Femur (tissue), 1 donor: Measurements from ENCODE around the gene LAS1L.
"Not testable (repeated sequence)": the region's sequence is repeated elsewhere in the genome, so short reads cannot be mapped to it uniquely, and the experiment has no call there.

Source experiments
- DNase-seq: peaks from one replicate; pipeline ENCODE4 v3.0.0-alpha.2; 2017

LAS1L gene

GRCh38 chrX:65516756-65517155 is 17.8 kb downstream of the LAS1L start:
- no peak for DNase-seq

DNA sequence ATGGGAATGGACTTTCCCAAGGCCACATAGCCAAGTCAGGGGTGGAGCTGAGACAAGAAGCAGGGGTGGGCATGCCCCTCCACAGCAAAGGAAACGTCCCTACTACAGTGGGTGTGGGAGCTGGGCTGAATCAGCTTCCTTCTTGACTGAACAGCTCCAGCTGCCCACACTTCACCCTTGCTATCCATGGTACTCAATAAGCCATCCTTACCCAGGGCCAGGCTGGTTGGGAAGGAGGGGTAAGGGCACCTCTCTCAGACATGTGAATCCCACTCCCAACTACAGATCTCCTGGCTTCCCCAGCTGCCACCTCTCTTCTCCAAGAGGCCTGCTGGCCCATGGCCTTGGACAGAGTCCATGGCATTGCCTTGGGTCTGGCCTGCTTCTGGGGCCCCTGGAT is 21.0 kb downstream of the LAS1L start:
- DNase-seq, result no peak

DNA sequence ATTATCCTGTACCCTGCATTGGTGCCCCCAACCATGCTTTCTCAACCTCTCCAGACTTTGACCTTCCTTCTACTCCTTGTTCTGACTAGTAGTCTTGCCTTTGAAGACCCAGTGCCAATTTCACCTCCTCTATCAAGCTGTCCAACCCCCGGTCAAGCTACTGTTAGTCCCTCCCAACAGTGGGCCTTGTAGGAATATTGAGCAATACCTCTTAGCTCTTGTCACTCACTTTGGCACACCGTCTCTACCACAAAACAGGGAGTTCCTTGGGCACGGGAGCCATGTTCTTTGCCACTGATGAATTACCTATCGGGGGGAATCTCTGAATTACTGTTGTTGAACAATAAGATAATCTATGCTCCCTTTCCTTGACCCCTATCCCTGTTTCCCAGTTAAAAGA is 25.2 kb downstream of the LAS1L start:
- no peak for DNase-seq

DNA sequence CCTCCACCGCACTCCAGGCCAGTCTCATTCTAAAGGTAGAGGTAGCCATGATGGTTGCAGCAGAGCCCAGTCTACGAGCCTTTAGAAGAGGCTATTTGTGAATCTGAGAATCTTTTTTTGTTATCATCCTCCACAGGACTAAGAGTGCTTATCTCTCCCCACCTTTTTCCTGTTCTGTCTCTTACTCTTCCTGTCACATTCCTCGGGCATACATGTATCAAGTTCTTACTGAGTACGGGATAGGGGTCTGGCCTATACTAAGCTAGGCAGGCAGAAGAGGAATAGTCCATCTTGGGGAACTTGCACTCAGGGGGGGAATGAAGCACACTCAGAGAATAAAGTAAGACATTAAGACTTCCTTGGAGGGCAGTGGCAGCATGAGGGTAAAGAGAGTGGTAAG is 25.7 kb downstream of the LAS1L start:
- no peak for DNase-seq

DNA sequence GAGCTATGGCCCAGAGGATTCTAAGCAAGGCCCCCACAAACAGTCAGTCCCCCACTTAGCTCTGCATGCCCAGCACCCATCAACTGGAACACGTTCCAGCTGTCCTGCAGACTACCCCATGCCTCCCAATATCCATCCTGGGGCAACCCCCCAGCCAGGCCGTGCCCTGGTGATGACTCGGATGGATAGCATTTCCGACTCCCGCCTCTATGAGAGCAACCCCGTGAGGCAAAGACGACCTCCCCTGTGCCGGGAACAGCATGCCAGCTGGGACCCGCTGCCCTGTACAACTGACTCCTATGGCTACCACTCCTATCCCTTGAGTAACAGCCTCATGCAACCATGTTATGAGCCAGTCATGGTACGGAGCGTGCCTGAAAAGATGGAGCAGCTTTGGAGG is 32.0 kb downstream of the LAS1L start:
- DNase-seq, result no peak

DNA sequence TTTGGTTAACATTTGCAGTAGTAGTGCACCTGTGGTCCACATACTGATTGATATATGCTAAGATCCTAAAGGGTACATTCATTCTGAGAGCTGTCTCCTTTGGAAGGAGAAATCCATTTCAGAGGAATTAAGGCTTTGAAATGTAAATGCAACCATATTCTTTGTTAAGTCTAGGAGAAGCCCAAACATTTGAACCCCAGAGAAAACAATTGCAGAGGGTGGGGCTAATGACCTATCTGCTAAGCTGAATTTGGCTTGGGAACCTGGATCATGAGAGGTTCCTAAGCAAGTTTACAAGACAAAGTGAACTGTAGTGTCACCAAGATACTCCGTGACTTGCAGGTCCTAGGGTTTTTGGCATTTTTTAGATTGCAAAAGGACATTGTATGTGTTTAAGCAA is 41.2 kb downstream of the LAS1L start:
- no peak for DNase-seq

DNA sequence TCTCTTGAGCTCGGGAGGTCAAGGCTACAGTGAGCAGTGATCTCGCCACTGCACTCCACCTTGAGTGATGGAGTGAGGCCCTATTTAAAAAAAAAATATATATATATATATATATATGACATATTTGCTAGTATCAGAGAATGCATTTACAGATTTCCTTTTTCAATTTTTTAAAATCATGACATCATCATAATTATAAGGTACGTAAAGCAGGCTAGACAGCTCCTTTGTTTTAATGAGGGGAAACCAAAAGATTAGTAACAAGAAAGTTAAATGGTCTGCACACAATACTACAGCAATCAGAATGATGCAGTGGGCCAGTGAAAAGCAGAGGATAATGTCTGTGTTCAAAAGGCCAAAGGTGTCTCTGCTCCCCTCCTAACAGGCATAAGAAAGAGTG is 43.0 kb downstream of the LAS1L start:
- DNase-seq, result no peak

- no peak for DNase-seq
Measured at GRCh38 chrX:65488495-65488894, 46.1 kb downstream of the LAS1L start.

DNA sequence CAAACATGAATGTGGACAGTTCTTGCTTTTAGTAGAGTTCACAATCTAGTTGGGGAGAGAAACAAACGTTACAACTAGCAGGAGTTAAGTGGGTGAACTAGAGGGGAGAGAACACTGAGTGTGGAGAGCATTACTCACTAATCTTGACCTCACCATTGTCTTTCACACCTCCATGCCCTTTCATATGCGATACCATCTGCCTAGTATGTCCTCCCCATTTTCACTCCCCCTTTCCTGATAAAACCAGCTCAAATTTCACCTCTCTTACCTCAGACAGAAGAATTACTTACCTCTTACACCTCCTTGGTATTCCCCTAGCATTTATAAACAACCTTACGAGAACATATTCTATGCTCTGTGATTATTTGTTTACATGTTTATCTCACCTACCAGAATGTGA is 53.6 kb downstream of the LAS1L start:
- DNase-seq, result no peak

- not testable (repeated sequence) for DNase-seq
Measured at GRCh38 chrX:65479102-65479501, 55.5 kb downstream of the LAS1L start.

GRCh38 chrX:65476564-65476963 is 58.0 kb downstream of the LAS1L start:
- DNase-seq, result no peak

DNA sequence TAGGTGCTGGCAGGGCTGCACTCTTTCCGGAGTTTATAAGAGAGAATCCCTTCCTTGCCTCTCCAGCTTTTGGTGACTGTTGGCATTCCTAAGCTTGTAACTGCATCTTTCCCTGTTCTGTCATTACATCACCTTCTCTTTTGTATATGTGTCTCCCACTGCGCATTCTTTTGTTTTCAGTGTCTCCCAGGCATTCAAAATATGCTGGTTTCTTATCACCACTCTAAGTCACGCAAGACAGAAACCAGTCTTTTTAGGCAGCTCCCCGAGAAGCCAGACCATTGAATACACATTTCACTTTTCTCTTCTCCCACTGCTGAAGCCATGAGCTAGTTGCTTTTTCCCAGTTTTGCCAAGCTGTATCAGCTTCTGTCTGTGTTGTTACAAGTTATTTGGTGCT is 71.0 kb downstream of the LAS1L start:
- DNase-seq, result no peak
